Stimulated activated CD4-positive, alpha-beta T cell treated with anti-CD3 and anti-CD28 coated beads, Interleukin-2, amount 100 ng/mL, for 48 hours (primary cell): Measurements from ENCODE around the gene VENTX.
"Not testable (repeated sequence)": the region's sequence is repeated elsewhere in the genome, so short reads cannot be mapped to it uniquely, and the experiment has no call there.

Experiments used
- DNase-seq, 2 donors: peaks; one replicate each; pipeline ENCODE4 v3.0.0-alpha.2; 2020

VENTX gene

DNA sequence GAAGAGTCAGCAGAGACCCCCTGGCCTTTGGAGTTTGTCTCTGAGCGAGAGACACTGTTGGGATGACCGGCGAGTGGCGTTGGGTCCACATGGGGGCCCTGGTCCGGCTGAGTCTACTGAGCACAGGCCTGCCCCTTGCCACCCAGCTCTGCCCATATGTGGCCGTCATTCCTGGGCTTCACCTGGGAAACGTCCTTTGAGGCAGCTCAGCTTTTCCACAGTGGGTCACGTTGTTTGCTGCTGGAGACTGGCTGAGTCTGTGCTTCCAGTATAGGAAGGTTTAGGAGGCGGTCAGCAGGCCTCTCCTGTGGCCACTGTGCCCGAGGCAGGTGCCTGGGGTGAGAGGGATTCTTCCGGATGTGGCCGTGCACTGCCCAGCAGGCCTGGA, 21.9 kb downstream of the VENTX start:
- no peak for DNase-seq

DNA sequence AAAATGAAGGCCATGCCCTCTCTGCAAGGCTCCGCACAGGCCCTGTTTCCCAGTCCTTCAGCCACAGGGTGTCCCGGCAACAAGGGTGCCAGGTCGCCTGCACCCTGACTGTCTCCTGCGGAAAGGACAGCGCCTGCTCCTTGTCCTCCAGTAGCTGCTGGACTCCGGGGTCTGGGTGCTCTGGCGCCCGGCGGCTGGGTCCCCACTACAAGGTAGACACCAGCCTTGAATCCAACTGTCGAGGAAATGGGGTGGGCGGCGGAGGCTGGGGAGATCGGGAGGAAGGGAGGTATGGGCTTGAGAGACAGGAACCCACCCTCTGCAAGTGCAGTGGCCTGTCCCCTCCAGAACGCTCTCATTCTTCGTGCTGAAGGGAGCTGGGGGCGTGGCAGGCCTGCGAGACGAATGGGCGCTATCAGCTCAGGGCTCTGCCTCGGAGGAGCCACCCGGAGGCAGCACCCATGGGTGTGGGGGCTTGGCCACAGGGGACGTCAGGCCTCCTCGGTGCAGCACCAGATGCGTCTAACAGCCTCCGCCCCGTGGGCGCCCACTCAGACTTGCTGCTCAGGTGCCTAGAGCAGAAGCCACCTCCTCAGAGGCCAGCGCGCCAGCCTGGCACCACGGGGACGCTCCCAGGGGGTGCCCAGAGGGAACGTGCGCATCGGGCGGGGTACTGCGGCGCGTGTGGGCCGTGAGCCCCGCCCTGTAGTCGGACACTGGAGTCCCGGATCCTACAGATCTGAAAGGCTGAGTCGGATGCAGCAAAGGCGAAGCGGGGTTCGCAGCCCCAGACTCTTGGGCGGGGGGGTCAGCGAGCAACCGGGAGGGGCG, 23.5 kb downstream of the VENTX start:
- DNase-seq: peak; percentile 54 to 57

GRCh38 chr10:133261726-133262325, 24.2 kb downstream of the VENTX start:
- DNase-seq: peak; percentile 82 to 89

DNA sequence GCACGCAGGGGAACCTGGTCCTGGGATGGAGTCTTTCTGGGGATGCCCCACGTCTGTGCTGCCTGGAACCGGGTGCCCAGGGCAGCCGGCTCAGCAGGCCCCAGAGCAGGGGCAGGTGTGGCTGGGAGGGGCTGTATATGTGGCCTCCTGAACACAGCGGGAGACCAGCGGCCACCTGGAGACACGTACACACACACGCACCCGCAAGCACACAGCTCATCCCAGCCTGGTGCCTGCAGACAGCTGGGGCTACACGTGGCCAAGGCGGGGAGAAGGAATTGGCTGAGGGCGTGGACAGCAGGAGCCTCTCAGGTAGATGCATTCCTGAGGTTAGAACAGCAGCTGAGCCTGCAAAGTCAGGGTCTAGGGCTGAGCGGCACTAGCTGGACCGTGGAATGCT, 25.0 kb downstream of the VENTX start:
- no peak for DNase-seq

- DNase-seq: no peak
These were observed 26.0 kb downstream of the VENTX start for GRCh38 chr10:133263674-133264073.

GRCh38 chr10:133264461-133264860, 26.8 kb downstream of the VENTX start:
- DNase-seq: no peak

- not testable (repeated sequence) for DNase-seq
These were observed 27.4 kb downstream of the VENTX start for GRCh38 chr10:133265052-133265451.

DNA sequence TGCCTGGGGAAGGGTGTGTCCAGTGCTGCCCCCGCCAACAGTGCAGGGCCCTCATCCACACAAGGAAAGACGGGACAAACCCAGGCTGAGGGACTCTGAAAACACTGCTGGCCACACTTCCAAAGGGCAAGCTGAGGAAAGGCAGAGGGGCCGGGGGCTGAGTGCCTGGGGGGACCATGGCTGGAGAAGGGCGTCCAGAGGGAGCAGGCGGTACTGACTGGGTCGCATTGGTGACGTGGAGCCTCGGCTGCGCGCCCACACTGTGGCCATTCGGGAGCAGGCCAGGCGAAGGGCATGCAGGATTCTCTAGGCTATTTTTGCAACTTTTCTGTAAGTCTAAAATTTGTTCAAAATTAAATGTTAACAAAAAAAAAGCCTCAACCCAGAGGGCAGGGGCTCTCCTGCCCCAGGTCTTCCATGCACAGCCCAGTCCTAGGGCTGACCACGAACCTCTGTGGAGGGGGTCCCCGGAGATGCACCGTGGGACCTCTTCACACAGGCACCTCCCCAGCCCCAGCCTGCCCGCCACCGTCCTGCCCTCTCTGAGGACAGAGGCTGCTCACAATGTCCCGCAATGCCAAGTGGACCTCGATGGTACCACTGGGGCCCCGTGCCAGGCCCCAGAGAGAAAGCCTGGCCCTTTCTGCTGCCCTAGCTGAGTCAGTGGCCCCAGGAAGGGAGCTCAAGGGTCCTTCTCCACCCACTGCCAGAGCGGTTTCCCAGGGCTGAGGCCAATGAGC, 28.6 kb downstream of the VENTX start:
- DNase-seq: no peak

GRCh38 chr10:133267293-133267692, 29.6 kb downstream of the VENTX start:
- DNase-seq: no peak

DNA sequence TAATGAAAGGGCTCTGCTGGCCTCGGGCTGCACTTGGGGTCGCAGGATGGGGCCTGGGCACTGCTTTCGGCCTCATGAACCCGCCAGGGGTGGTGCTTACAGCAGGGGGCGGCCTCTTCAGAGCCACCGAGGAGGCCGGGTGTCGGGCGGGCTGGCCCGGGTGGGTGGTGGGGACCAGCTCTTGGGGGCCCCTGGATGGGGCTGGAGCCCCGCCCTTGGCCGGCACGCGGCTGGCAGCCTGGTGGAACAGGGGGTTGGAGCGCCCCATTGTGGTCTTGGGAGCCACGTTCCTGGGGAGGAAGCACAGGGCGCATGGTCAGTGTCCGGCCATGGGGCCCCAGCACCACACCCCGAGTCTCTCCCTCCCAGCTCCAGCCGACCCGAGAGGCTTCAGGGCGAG, 30.2 kb downstream of the VENTX start:
- no peak for DNase-seq

GRCh38 chr10:133268532-133268931, 30.9 kb downstream of the VENTX start:
- no peak for DNase-seq

- no peak for DNase-seq
These were observed 31.7 kb downstream of the VENTX start for GRCh38 chr10:133269367-133269766.

DNA sequence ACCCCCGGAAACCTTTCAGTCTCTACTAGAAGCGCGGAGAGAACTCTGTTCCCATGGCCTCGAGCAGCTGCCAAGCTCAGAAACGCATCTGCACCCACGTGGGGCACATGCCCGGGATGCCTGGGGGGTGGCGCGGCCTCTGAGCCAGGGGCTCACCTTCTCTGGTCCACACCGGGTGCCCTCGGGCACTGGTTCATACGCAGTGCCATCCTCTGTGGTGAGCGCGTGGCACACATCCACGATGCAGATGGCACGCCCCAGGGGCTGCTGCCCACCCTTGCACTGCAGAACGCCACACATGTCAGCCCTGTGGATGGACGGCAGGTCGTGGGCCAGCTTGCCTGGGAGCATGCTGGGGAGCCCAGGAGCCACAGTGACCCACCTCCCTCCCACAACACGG, 32.5 kb downstream of the VENTX start:
- no peak for DNase-seq

DNA sequence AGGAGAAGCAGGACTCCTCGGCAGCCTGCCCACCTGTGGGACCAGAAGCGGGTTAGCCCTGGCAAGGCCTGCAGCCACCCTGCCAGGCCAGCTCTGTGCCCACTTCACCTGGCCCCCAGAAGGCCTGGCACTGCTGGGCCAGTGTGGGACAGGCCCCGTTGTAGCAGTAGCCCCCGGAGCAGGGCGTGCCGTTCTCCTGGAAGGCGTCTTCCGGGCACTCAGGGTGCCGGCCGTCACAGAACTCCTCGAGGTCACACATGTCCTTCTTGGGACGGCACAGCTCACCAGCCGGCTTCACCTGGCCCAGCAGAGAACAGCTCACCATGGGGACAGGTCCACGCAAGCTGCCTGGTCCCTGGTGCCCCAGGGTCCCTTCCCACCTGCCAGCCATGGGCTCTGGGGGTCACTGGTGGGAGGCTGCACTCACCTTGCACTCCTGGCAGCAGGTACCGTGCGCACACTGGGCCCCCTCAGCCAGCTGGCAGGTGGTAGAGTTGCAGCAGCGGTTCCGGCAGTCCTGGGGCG, 33.2 kb downstream of the VENTX start:
- no peak for DNase-seq

- no peak for DNase-seq
These were observed 34.1 kb downstream of the VENTX start for GRCh38 chr10:133271521-133272300.

DNA sequence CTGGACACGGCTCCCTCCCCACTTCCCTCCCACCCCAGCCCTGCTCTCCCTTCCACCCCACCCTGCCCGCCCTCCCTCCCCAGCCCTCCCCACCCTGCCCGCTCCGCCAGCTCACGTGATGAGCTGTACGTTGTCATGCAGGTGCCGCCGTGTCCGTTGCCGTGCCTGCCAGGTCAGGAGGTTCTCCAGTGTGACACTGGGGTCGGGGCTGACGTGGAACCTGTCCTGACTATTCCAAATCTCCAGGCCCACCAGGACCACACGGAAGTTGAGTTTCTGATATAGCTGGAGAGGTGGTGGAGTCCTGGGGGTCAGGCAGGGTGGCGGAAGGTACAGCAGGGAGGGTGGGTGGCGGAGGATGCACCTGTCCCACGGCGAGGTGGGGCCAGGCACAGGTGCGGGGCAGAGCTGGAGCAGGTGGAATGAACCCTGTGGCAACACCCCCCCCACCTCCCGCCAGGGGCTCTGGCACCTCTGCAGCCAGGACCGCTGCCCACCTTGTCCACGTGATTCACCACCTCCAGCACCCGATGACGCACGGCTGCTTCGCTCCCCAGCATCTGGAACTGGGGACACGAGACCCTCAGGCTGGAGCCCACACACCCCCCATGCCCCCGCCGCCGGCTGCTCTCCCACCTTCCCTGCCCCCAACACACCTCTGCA, 34.8 kb downstream of the VENTX start:
- no peak for DNase-seq

- no peak for DNase-seq
These were observed 35.3 kb downstream of the VENTX start for GRCh38 chr10:133272964-133273420.

DNA sequence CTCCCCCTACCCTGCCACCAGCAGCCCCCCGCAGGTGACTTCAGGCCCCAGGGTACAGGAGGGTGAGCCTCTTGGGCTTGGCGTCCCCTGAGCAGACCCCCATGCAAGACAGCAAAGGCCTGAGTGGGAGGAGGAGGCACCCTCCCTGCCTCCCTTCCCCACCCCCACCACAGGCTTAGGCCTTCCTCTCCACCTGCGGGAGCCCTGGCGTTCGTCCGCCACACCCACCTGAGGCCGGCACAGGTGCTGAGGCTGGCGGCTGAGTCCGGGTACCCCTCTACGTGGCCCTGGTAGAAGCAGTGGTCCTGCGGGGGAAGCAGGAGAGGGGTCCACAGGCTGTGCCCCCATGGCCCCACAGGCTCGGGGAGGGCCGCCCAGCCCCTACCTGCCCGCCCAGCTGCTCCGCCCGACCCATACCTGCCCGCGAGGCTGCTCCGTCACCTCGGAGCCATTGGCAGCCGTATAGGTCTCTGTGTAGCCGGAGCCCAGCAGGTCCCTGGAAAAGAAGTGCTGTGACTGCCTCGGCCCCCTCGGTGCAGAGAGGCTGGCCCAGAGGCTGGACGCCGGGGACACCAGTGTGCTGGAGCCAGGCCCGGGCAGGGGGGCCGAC, 36.0 kb downstream of the VENTX start:
- no peak for DNase-seq

- peak; percentile 70 for DNase-seq
These were observed 37.4 kb downstream of the VENTX start for GRCh38 chr10:133274751-133275683.

- peak in 1 of 2 donors; percentile 43 for DNase-seq
These were observed 38.0 kb downstream of the VENTX start for GRCh38 chr10:133275684-133276092.

GRCh38 chr10:133276100-133276434, 38.4 kb downstream of the VENTX start:
- no peak for DNase-seq
